Dendritic cell treated with granulocyte-macrophage colony-stimulating factor and Interleukin-4, amounts not matched to agents 40 ng/mL and 50 ng/mL, for 4 days (primary cell): Measurements from ENCODE around the gene LIMA1.
A peak's percentile ranks its signal among the peaks of the same experiment; 100 is the strongest.

Experiments
- H3K27ac Mint-ChIP-seq: one replicate; pipeline ENCODE4 v1.8.0; 2022; ENCODE audit warnings: mild to moderate bottlenecking, mixed read lengths
- H3K27me3 Mint-ChIP-seq: one replicate; pipeline ENCODE4 v1.8.0; 2022; ENCODE audit warnings: mild to moderate bottlenecking, mixed read lengths
- H3K36me3 Mint-ChIP-seq: one replicate; pipeline ENCODE4 v1.8.0; 2022; ENCODE audit warnings: low read depth, mixed read lengths
- H3K4me1 Mint-ChIP-seq: one replicate; pipeline ENCODE4 v1.8.0; 2022; ENCODE audit warnings: low read depth, mixed read lengths
- H3K4me3 Mint-ChIP-seq: one replicate; pipeline ENCODE4 v1.8.0; 2022; ENCODE audit warnings: mild to moderate bottlenecking, moderate library complexity, mixed read lengths
- H3K9me3 Mint-ChIP-seq: one replicate; pipeline ENCODE4 v1.8.0; 2022; ENCODE audit warnings: mixed read lengths
- intact Hi-C: fragments of 100-400 bp; cut with micrococcal nuclease; formaldehyde crosslinking; loops from one replicate; pipeline ENCODE4 v1.15.0; 2022

Gene LIMA1

GRCh38 chr12:50188241-50188781 is 95.0 kb downstream of the LIMA1 start:
- intact Hi-C loops: loop anchor here (5.0 kb wide), 1 partner anchor 124 kb away; no protein-coding TSS in a partner anchor
- H3K4me3 Mint-ChIP-seq: no peak overlapping the region
- H3K4me1 Mint-ChIP-seq: peaks cover 5% of the 10 kb centered on the region

GRCh38 chr12:50187084-50187900 is 96.0 kb downstream of the LIMA1 start:
- H3K4me3 Mint-ChIP-seq: no peak overlapping the region
- peaks cover 23% of the 10 kb centered on the region for H3K36me3 Mint-ChIP-seq
- no peak overlapping the region for H3K27ac Mint-ChIP-seq
- intact Hi-C loops: loop anchor here (5.0 kb wide), 1 partner anchor 125 kb away; no protein-coding TSS in a partner anchor
- H3K4me1 Mint-ChIP-seq: peaks cover 5% of the 10 kb centered on the region
- H3K27me3 Mint-ChIP-seq: no peaks in the 10 kb centered on the region
- H3K9me3 Mint-ChIP-seq: no peaks in the 10 kb centered on the region

More at GRCh38 chr12:50188241-50188781, 95.0 kb downstream of the LIMA1 start:
- Mint-ChIP-seq H3K36me3 (peaks cover 31% of the 10 kb centered on the region), H3K27me3 (no peaks in the 10 kb centered on the region), H3K27ac (no peak overlapping the region), H3K9me3 (no peaks in the 10 kb centered on the region)

- H3K27me3 Mint-ChIP-seq: no peaks in the 10 kb centered on the region
- H3K4me3 Mint-ChIP-seq: no peak overlapping the region
- no peak overlapping the region for H3K27ac Mint-ChIP-seq
- H3K9me3 Mint-ChIP-seq: no peaks in the 10 kb centered on the region
- H3K36me3 Mint-ChIP-seq: peaks cover 17% of the 10 kb centered on the region
- intact Hi-C loops: loop anchor here (5.0 kb wide), 1 partner anchor 126 kb away; no protein-coding TSS in a partner anchor
- peaks cover 5% of the 10 kb centered on the region for H3K4me1 Mint-ChIP-seq
Measured at GRCh38 chr12:50186681-50187080, 96.6 kb downstream of the LIMA1 start.

- peaks cover 16% of the 10 kb centered on the region for H3K36me3 Mint-ChIP-seq
Measured at GRCh38 chr12:50185970-50186663, 97.2 kb downstream of the LIMA1 start.

GRCh38 chr12:50185301-50185895 is 97.9 kb downstream of the LIMA1 start:
- intact Hi-C loops: loop anchor here (5.0 kb wide), 1 partner anchor 127 kb away; no protein-coding TSS in a partner anchor
- H3K27ac Mint-ChIP-seq: no peak overlapping the region
- no peaks in the 10 kb centered on the region for H3K9me3 Mint-ChIP-seq
- H3K4me1 Mint-ChIP-seq: peaks cover 5% of the 10 kb centered on the region
- no peak overlapping the region for H3K4me3 Mint-ChIP-seq
- no peaks in the 10 kb centered on the region for H3K27me3 Mint-ChIP-seq
- peaks cover 18% of the 10 kb centered on the region for H3K36me3 Mint-ChIP-seq

More at GRCh38 chr12:50185970-50186663, 97.2 kb downstream of the LIMA1 start:
- Mint-ChIP-seq H3K4me3 (no peak overlapping the region), H3K27ac (no peak overlapping the region), H3K27me3 (no peaks in the 10 kb centered on the region), H3K4me1 (peaks cover 5% of the 10 kb centered on the region), H3K9me3 (no peaks in the 10 kb centered on the region)
- intact Hi-C loops: loop anchor here (5.0 kb wide), 1 partner anchor 126 kb away; no protein-coding TSS in a partner anchor

- H3K27ac Mint-ChIP-seq: no peak overlapping the region
- no peak overlapping the region for H3K4me3 Mint-ChIP-seq
- H3K9me3 Mint-ChIP-seq: no peaks in the 10 kb centered on the region
- peaks cover 27% of the 10 kb centered on the region for H3K36me3 Mint-ChIP-seq
- no peaks in the 10 kb centered on the region for H3K27me3 Mint-ChIP-seq
- intact Hi-C loops: no loop called here
- H3K4me1 Mint-ChIP-seq: peaks cover 5% of the 10 kb centered on the region
Measured at GRCh38 chr12:50184261-50184660, 99.1 kb downstream of the LIMA1 start.

GRCh38 chr12:50182461-50182860 is 100.9 kb downstream of the LIMA1 start:
- no peaks in the 10 kb centered on the region for H3K27me3 Mint-ChIP-seq
- intact Hi-C loops: no loop called here
- H3K4me1 Mint-ChIP-seq: peaks cover 5% of the 10 kb centered on the region
- H3K27ac Mint-ChIP-seq: no peak overlapping the region
- peaks cover 36% of the 10 kb centered on the region for H3K36me3 Mint-ChIP-seq
- no peaks in the 10 kb centered on the region for H3K9me3 Mint-ChIP-seq
- no peak overlapping the region for H3K4me3 Mint-ChIP-seq

GRCh38 chr12:50181691-50182090 is 101.6 kb downstream of the LIMA1 start:
- intact Hi-C loops: no loop called here
- H3K4me1 Mint-ChIP-seq: peaks cover 5% of the 10 kb centered on the region
- no peak overlapping the region for H3K27ac Mint-ChIP-seq
- H3K36me3 Mint-ChIP-seq: peaks cover 44% of the 10 kb centered on the region
- H3K9me3 Mint-ChIP-seq: no peaks in the 10 kb centered on the region
- no peak overlapping the region for H3K4me3 Mint-ChIP-seq
- H3K27me3 Mint-ChIP-seq: no peaks in the 10 kb centered on the region

- Mint-ChIP-seq H3K27ac (no peak overlapping the region), H3K36me3 (peaks cover 36% of the 10 kb centered on the region), H3K27me3 (no peaks in the 10 kb centered on the region), H3K4me3 (no peak overlapping the region), H3K9me3 (no peaks in the 10 kb centered on the region), H3K4me1 (peaks cover under 1% of the 10 kb centered on the region)
- intact Hi-C loops: loop anchor here (1.0 to 2.0 kb wide), 3 partner anchors 43 to 209 kb away; no protein-coding TSS in a partner anchor
Measured at GRCh38 chr12:50175716-50176026, 107.6 kb downstream of the LIMA1 start.

GRCh38 chr12:50174971-50175715 is 108.2 kb downstream of the LIMA1 start:
- Mint-ChIP-seq H3K4me1 (peaks cover 6% of the 10 kb centered on the region), H3K4me3 (no peak overlapping the region), H3K36me3 (peaks cover 31% of the 10 kb centered on the region), H3K27me3 (no peaks in the 10 kb centered on the region), H3K27ac (no peak overlapping the region), H3K9me3 (no peaks in the 10 kb centered on the region)
- intact Hi-C loops: loop anchor here (1.0 to 2.0 kb wide), 3 partner anchors 43 to 208 kb away; no protein-coding TSS in a partner anchor

- Mint-ChIP-seq H3K27me3 (no peaks in the 10 kb centered on the region), H3K9me3 (no peaks in the 10 kb centered on the region), H3K27ac (peak within 1 kb of the TSS; percentile 92), H3K36me3 (peaks cover 6% of the 10 kb centered on the region), H3K4me1 (peaks cover 43% of the 10 kb centered on the region), H3K4me3 (peak within 1 kb of the TSS; percentile 82)
- intact Hi-C loops: loop anchor here (1.0 kb wide), 2 partner anchors 55 to 82 kb away; partner anchors contain the start of genes COX14 and SMARCD1
Measured at GRCh38 chr12:50167049-50167828, 116.1 kb downstream of the LIMA1 start, which contains the start of gene CERS5. CERS5 (minus strand) TSS chr12:50167369; CDS start chr12:50167297, 72 bp downstream.

- Mint-ChIP-seq H3K36me3 (peaks cover 6% of the 10 kb centered on the region), H3K4me1 (peaks cover 43% of the 10 kb centered on the region), H3K27me3 (no peaks in the 10 kb centered on the region), H3K4me3 (peak overlapping the region; percentile 82), H3K9me3 (no peaks in the 10 kb centered on the region), H3K27ac (peak overlapping the region; percentile 92)
- intact Hi-C loops: loop anchor here (1.0 kb wide), 2 partner anchors 54 to 81 kb away; partner anchors contain the start of genes COX14 and SMARCD1
Measured at GRCh38 chr12:50166799-50167048, 116.6 kb downstream of the LIMA1 start.
